Activated CD4-positive, alpha-beta T cell treated with anti-CD3 and anti-CD28 coated beads, Interleukin-2, amount 10 ng/mL, durations not matched to agents 24 days and 14 days (primary cell): ENCODE data around the gene ROBO2. TPM values are rescaled to one million over a fixed set of nuclear protein-coding genes. Genes with fewer than 3 reads are reported as not detected.

Experiments used
- DNase-seq: peaks from one replicate; pipeline ENCODE4 v3.0.0; 2022
- H3K27ac Mint-ChIP-seq: one replicate; pipeline ENCODE4 v1.8.0; 2022; ENCODE audit warnings: mild to moderate bottlenecking, mixed read lengths
- H3K27me3 Mint-ChIP-seq: one replicate; pipeline ENCODE4 v1.8.0; 2022; ENCODE audit warnings: mixed read lengths
- H3K36me3 Mint-ChIP-seq: one replicate; pipeline ENCODE4 v1.8.0; 2022; ENCODE audit warnings: low read depth, mild to moderate bottlenecking, mixed read lengths
- H3K4me1 Mint-ChIP-seq: one replicate; pipeline ENCODE4 v1.8.0; 2021; ENCODE audit warnings: mixed read lengths
- H3K4me3 Mint-ChIP-seq: one replicate; pipeline ENCODE4 v1.8.0; 2022; ENCODE audit warnings: mild to moderate bottlenecking, moderate library complexity, mixed read lengths
- H3K9me3 Mint-ChIP-seq: one replicate; pipeline ENCODE4 v1.8.0; 2021; ENCODE audit warnings: mixed read lengths
- intact Hi-C: fragments of 100-400 bp; cut with micrococcal nuclease; formaldehyde crosslinking; loops from one replicate; pipeline ENCODE4 v1.15.1; 2023
- total RNA-seq: library from RNA; stranded (reverse); gene quantifications from 2 replicates; pipeline ENCODE4 v1.2.3, GENCODE V29; 2022

Gene ROBO2
- total RNA-seq, 1 donor from 2014 or later, result not detected

DNA sequence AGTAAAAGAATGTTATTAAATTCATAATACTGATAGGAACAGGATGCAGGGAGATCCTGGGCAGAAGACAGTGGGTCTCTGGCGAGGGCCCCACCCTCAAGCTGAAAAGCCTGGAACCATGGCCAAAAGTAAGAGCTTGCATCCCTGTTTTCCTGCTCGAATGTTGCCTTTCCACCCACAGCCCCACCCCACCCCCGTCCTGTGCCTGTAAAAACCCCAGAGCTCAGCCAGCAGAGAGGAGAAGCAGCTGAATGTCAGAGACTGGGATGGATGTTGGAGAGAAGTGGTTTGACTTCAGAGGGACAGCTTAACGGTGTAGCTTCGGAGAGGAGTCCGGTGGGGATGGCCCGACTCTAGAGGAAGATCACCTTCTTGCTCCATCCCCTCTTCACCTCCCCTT, 207.9 kb downstream of the ROBO2 start:
- peaks cover 4% of the 10 kb centered on the region for H3K9me3 Mint-ChIP-seq
- no peak overlapping the region for H3K27ac Mint-ChIP-seq
- H3K36me3 Mint-ChIP-seq, result no peaks in the 10 kb centered on the region
- no peaks in the 10 kb centered on the region for H3K27me3 Mint-ChIP-seq
- H3K4me1 Mint-ChIP-seq, result no peaks in the 10 kb centered on the region
- H3K4me3 Mint-ChIP-seq, result no peak overlapping the region
- intact Hi-C loops, result no loop called here
- DNase-seq, result no peak

DNA sequence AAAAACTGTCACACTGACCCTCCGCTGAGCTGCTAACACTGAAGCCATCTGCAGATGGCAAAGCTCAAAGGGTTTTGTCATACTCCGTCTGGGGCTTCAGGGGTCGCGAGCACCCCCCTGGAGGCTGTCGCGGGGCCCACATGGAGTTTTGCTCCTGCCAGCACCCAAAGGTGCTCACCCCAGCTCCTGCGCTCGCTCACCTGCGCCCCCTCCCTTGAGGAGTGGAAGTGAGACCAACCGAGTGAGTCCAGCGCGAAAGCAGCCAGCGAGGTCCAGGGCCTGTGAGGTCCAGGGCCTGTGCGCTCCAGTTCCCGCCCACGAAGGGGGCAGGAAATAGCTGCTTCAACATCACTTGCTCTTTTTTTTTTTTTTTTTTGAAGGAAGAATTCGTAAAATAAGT, 208.5 kb downstream of the ROBO2 start:
- Mint-ChIP-seq H3K4me3 (no peak overlapping the region), H3K27me3 (no peaks in the 10 kb centered on the region), H3K27ac (no peak overlapping the region), H3K36me3 (no peaks in the 10 kb centered on the region), H3K4me1 (no peaks in the 10 kb centered on the region), H3K9me3 (peaks cover 4% of the 10 kb centered on the region)
- intact Hi-C loops, result no loop called here
- no peak for DNase-seq

GRCh38 chr3:77251136-77251535, 211.2 kb downstream of the ROBO2 start:
- DNase-seq, result no peak
- no peaks in the 10 kb centered on the region for H3K27me3 Mint-ChIP-seq
- H3K27ac Mint-ChIP-seq, result no peak overlapping the region
- no peak overlapping the region for H3K4me3 Mint-ChIP-seq
- peaks cover 1% of the 10 kb centered on the region for H3K4me1 Mint-ChIP-seq
- no peaks in the 10 kb centered on the region for H3K36me3 Mint-ChIP-seq
- intact Hi-C loops, result no loop called here
- peaks cover 2% of the 10 kb centered on the region for H3K9me3 Mint-ChIP-seq

DNA sequence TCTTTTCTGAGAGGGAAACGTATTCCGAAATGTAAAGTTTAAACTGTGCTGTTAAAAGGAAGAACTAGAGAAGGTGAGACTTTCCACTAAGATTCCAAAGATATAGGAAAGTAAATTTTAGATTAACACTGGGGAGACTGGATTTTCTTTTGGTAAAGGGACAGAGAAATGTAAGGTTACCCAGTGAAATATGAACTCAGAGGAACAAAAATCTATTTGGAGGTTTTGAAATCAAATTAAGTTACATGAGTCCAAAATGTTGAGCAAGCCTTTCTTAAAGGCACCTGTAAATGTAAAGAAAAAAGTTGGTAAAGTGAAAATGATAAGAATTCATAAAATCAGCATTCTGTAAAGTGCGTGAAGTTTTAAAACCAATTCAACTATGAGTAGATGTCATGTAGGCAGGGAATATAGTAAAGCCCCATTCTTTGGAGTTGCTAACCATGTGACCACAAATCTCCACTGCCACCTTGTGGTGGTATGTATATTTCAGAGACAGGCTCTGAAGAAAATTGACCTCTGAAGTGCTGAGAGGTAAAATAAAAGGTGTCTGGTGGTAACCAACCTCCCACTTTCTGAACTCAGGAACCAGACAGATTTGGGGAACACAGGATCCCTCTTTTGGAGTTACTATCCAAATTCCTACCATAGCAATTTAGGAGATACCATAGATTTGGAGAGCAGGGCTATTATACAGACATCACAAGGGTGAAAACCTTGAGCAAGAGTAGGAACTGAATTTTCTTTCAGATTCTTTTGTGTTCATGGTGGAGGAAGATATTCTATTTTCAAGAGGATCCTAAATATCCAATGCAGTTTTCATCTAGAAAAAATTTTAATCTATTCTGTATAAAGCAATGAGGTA, 215.3 kb downstream of the ROBO2 start:
- Mint-ChIP-seq H3K36me3 (no peaks in the 10 kb centered on the region), H3K27ac (no peak overlapping the region), H3K27me3 (no peaks in the 10 kb centered on the region), H3K4me3 (no peak overlapping the region), H3K9me3 (no peaks in the 10 kb centered on the region), H3K4me1 (peaks cover 1% of the 10 kb centered on the region)
- intact Hi-C loops, result no loop called here
- DNase-seq, result peak; percentile 60

- intact Hi-C loops, result no loop called here
- no peaks in the 10 kb centered on the region for H3K9me3 Mint-ChIP-seq
- no peaks in the 10 kb centered on the region for H3K27me3 Mint-ChIP-seq
Observed at GRCh38 chr3:77256584-77257503, 216.9 kb downstream of the ROBO2 start.

GRCh38 chr3:77259694-77260093, 219.8 kb downstream of the ROBO2 start:
- intact Hi-C loops, result no loop called here
- H3K27ac Mint-ChIP-seq, result no peak overlapping the region

More at GRCh38 chr3:77256584-77257503, 216.9 kb downstream of the ROBO2 start:
- Mint-ChIP-seq H3K27ac (no peak overlapping the region), H3K4me3 (no peak overlapping the region), H3K4me1 (peaks cover 1% of the 10 kb centered on the region), H3K36me3 (no peaks in the 10 kb centered on the region)
- no peak for DNase-seq

DNA sequence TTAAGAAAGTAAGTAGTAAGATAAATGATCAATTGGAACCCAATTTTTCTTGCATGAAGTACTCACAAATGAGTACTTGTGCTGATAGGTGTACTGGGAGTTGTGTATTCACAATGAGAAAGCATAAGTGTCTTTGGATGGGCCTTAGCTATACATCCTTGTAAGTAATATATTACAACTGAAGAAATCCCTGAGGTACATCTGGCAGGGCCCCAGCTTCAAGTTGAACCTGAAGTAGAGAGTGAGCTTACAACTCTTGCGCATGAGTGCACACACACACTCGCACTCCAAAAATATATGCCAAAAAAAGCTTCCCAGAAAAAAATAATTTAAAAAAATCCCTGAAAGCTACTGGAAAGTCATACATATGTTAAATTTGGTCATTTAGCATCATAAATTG, 222.5 kb downstream of the ROBO2 start:
- DNase-seq, result no peak
- no peak overlapping the region for H3K4me3 Mint-ChIP-seq
- H3K36me3 Mint-ChIP-seq, result no peaks in the 10 kb centered on the region
- H3K4me1 Mint-ChIP-seq, result no peaks in the 10 kb centered on the region
- H3K9me3 Mint-ChIP-seq, result peaks cover 3% of the 10 kb centered on the region
- H3K27me3 Mint-ChIP-seq, result no peaks in the 10 kb centered on the region
- intact Hi-C loops, result no loop called here
- H3K27ac Mint-ChIP-seq, result no peak overlapping the region

More at GRCh38 chr3:77259694-77260093, 219.8 kb downstream of the ROBO2 start:
- Mint-ChIP-seq H3K4me1 (peaks cover 1% of the 10 kb centered on the region), H3K36me3 (no peaks in the 10 kb centered on the region), H3K4me3 (no peak overlapping the region), H3K27me3 (no peaks in the 10 kb centered on the region), H3K9me3 (no peaks in the 10 kb centered on the region)
- DNase-seq, result no peak

GRCh38 chr3:77267589-77267988, 227.7 kb downstream of the ROBO2 start:
- no peak overlapping the region for H3K4me3 Mint-ChIP-seq

DNA sequence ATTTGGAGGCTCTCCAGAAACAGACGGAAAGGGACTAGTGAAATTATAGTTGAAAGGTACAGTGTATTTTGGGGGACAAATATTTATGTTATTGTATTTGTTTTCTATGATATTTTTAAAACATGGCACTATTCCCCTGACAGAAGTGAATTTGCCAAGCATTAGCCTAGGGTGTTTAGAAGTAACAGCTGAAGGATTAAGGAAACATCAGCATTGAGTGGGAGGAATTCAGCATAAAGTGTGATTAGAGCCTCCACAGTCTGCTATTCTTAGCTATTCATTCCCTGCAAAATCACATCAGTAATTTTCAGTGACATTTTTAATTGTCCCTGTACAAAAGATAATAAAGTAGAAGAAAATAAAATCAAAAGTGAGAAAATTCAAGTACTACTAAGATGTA, 231.4 kb downstream of the ROBO2 start:
- Mint-ChIP-seq H3K27ac (no peak overlapping the region), H3K9me3 (peaks cover 1% of the 10 kb centered on the region), H3K4me3 (no peak overlapping the region), H3K4me1 (no peaks in the 10 kb centered on the region), H3K36me3 (no peaks in the 10 kb centered on the region), H3K27me3 (no peaks in the 10 kb centered on the region)
- intact Hi-C loops, result no loop called here
- DNase-seq, result no peak

More at GRCh38 chr3:77267589-77267988, 227.7 kb downstream of the ROBO2 start:
- intact Hi-C loops, result no loop called here
- H3K27me3 Mint-ChIP-seq, result no peaks in the 10 kb centered on the region
- no peak for DNase-seq
- peaks cover 3% of the 10 kb centered on the region for H3K9me3 Mint-ChIP-seq
- H3K36me3 Mint-ChIP-seq, result no peaks in the 10 kb centered on the region
- H3K27ac Mint-ChIP-seq, result no peak overlapping the region
- H3K4me1 Mint-ChIP-seq, result no peaks in the 10 kb centered on the region

- Mint-ChIP-seq H3K27ac (no peak overlapping the region), H3K4me3 (no peak overlapping the region), H3K9me3 (no peaks in the 10 kb centered on the region), H3K27me3 (no peaks in the 10 kb centered on the region), H3K36me3 (no peaks in the 10 kb centered on the region), H3K4me1 (no peaks in the 10 kb centered on the region)
- DNase-seq, result no peak
- intact Hi-C loops, result no loop called here
Observed at GRCh38 chr3:77271711-77272110, 231.8 kb downstream of the ROBO2 start.

DNA sequence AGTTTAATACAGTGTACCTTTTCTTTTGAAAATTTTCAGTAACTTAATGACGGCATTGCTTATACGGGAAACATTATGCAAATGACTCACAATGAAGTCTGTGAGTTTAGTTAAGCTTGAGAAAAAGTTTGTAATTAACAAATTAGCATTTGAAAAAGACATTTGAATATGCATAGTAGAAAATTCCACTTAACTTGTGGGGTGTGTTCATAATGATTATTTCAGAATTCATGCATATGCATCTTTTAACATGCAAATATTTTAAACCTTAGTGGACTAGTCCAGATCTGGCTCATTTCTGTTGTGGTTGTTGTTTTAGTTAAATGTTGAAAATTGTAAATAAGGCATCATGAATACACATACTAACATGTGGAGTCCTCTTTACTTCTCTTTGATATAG, 239.4 kb downstream of the ROBO2 start:
- no peaks in the 10 kb centered on the region for H3K27me3 Mint-ChIP-seq
- intact Hi-C loops, result no loop called here
- H3K4me1 Mint-ChIP-seq, result no peaks in the 10 kb centered on the region
- no peak overlapping the region for H3K27ac Mint-ChIP-seq
- no peaks in the 10 kb centered on the region for H3K36me3 Mint-ChIP-seq
- peaks cover 8% of the 10 kb centered on the region for H3K9me3 Mint-ChIP-seq
- no peak for DNase-seq
- H3K4me3 Mint-ChIP-seq, result no peak overlapping the region

- no peak overlapping the region for H3K4me3 Mint-ChIP-seq
- no peaks in the 10 kb centered on the region for H3K27me3 Mint-ChIP-seq
- H3K9me3 Mint-ChIP-seq, result peaks cover 12% of the 10 kb centered on the region
- intact Hi-C loops, result no loop called here
- no peaks in the 10 kb centered on the region for H3K36me3 Mint-ChIP-seq
- no peaks in the 10 kb centered on the region for H3K4me1 Mint-ChIP-seq
- no peak for DNase-seq
- H3K27ac Mint-ChIP-seq, result no peak overlapping the region
Observed at GRCh38 chr3:77281721-77282120, 241.8 kb downstream of the ROBO2 start.

DNA sequence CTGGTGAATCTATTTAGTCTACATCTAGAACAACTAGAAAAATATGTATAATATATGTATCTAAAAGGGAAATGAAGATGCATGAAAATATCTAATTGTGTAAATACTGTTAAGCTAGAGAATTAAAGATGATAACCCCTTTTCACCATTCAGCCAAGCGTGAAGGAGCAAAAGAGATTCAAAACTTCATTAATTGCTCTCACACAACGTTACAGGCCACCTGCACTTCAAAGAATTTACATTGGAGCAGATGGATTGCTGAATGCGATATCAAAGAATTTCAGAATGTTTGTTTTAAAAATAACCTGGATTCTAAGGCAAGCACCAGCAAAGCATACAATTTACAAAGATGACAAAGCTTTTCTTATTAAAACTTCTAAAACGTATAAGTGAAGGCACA, 243.2 kb downstream of the ROBO2 start:
- intact Hi-C loops, result no loop called here
- H3K36me3 Mint-ChIP-seq, result no peaks in the 10 kb centered on the region
- H3K4me3 Mint-ChIP-seq, result no peak overlapping the region
- H3K4me1 Mint-ChIP-seq, result no peaks in the 10 kb centered on the region
- H3K9me3 Mint-ChIP-seq, result peaks cover 8% of the 10 kb centered on the region
- H3K27me3 Mint-ChIP-seq, result no peaks in the 10 kb centered on the region
- no peak overlapping the region for H3K27ac Mint-ChIP-seq
- no peak for DNase-seq

GRCh38 chr3:77288348-77288747, 248.4 kb downstream of the ROBO2 start:
- no peaks in the 10 kb centered on the region for H3K36me3 Mint-ChIP-seq
- no peak overlapping the region for H3K4me3 Mint-ChIP-seq
- DNase-seq, result no peak
- no peaks in the 10 kb centered on the region for H3K27me3 Mint-ChIP-seq
- peaks cover 20% of the 10 kb centered on the region for H3K9me3 Mint-ChIP-seq
- no peaks in the 10 kb centered on the region for H3K4me1 Mint-ChIP-seq
- intact Hi-C loops, result no loop called here
- no peak overlapping the region for H3K27ac Mint-ChIP-seq
